ENCODE measurements around the gene RAB3IL1.
"Not testable (repeated sequence)": the region's sequence is repeated elsewhere in the genome, so short reads cannot be mapped to it uniquely, and the experiment has no call there.

RAB3IL1 gene

GRCh38 chr11:61917334-61918109 lies at the start of gene RAB3IL1:
Gene RAB3IL1 (minus strand): TSS chr11:61917566. CDS start chr11:61917367, 199 bp downstream.
- peak within 1 kb of the TSS; percentile 9 to 38 for H3K4me3 ChIP-seq (ENCODE audit: low read depth in 1 of 2, low read length in 2 of 2)
- no peaks in the 10 kb centered on the region for H3K9me3 ChIP-seq (ENCODE audit: low read length)
- H3K27ac ChIP-seq (ENCODE audit: low read depth, low read length), result peak within 1 kb of the TSS; percentile 20
- peaks cover 0 to 11% of the 10 kb centered on the region in 2 donors for H3K27me3 ChIP-seq (ENCODE audit: control insufficient read depth in 1 of 2, insufficient read depth in 2 of 2, low read length in 2 of 2)
- H3K9ac ChIP-seq (ENCODE audit: low read length), result peak within 1 kb of the TSS; percentile 15
- peaks cover 32% of the 10 kb centered on the region for H3K4me1 ChIP-seq (ENCODE audit: insufficient read depth, low read length)
- no peaks in the 10 kb centered on the region for H3K36me3 ChIP-seq (ENCODE audit: insufficient read depth, low read length)

GRCh38 chr11:61966734-61967115 lies 49.4 kb upstream of the RAB3IL1 start:
- H3K4me3 ChIP-seq (ENCODE audit: low read depth in 1 of 2, low read length in 2 of 2), result peak overlapping the region; percentile 98 to 100
- H3K9ac ChIP-seq (ENCODE audit: low read length), result peak overlapping the region; percentile 99
- H3K27me3 ChIP-seq (ENCODE audit: control insufficient read depth in 1 of 2, insufficient read depth in 2 of 2, low read length in 2 of 2), result no peaks in the 10 kb centered on the region
- peaks cover 71% of the 10 kb centered on the region for H3K4me1 ChIP-seq (ENCODE audit: insufficient read depth, low read length)
- peak overlapping the region; percentile 100 for H3K27ac ChIP-seq (ENCODE audit: low read depth, low read length)
- no peaks in the 10 kb centered on the region for H3K9me3 ChIP-seq (ENCODE audit: low read length)
- peaks cover 40% of the 10 kb centered on the region for H3K36me3 ChIP-seq (ENCODE audit: insufficient read depth, low read length)

- Histone ChIP-seq H3K36me3 (ENCODE audit: insufficient read depth, low read length) (peaks cover 45% of the 10 kb centered on the region), H3K4me1 (ENCODE audit: insufficient read depth, low read length) (peaks cover 58% of the 10 kb centered on the region), H3K9ac (ENCODE audit: low read length) (peak overlapping the region; percentile 99), H3K4me3 (ENCODE audit: low read depth in 1 of 2, low read length in 2 of 2) (peak overlapping the region in 1 of 2 donors; percentile 100), H3K27ac (ENCODE audit: low read depth, low read length) (peak overlapping the region; percentile 24)
- H3K9me3 ChIP-seq (ENCODE audit: low read length); H3K27me3 ChIP-seq (ENCODE audit: control insufficient read depth in 1 of 2, insufficient read depth in 2 of 2, low read length in 2 of 2): not testable (repeated sequence)
Measured at GRCh38 chr11:61964666-61965271, 47.4 kb upstream of the RAB3IL1 start.

- Histone ChIP-seq H3K9ac (ENCODE audit: low read length) (no peak overlapping the region), H3K36me3 (ENCODE audit: insufficient read depth, low read length) (peaks cover 45% of the 10 kb centered on the region), H3K27me3 (ENCODE audit: control insufficient read depth in 1 of 2, insufficient read depth in 2 of 2, low read length in 2 of 2) (no peaks in the 10 kb centered on the region), H3K4me1 (ENCODE audit: insufficient read depth, low read length) (peaks cover 52% of the 10 kb centered on the region), H3K27ac (ENCODE audit: low read depth, low read length) (peak overlapping the region; percentile 12), H3K4me3 (ENCODE audit: low read depth in 1 of 2, low read length in 2 of 2) (peak overlapping the region in 1 of 2 donors; percentile 17), H3K9me3 (ENCODE audit: low read length) (no peaks in the 10 kb centered on the region)
Measured at GRCh38 chr11:61964058-61964665, 46.8 kb upstream of the RAB3IL1 start.

- H3K9ac ChIP-seq (ENCODE audit: low read length), result no peak overlapping the region
- no peaks in the 10 kb centered on the region for H3K9me3 ChIP-seq (ENCODE audit: low read length)
- H3K27me3 ChIP-seq (ENCODE audit: control insufficient read depth in 1 of 2, insufficient read depth in 2 of 2, low read length in 2 of 2), result no peaks in the 10 kb centered on the region
- peaks cover 45% of the 10 kb centered on the region for H3K4me1 ChIP-seq (ENCODE audit: insufficient read depth, low read length)
- H3K36me3 ChIP-seq (ENCODE audit: insufficient read depth, low read length), result peaks cover 45% of the 10 kb centered on the region
- peak overlapping the region; percentile 42 for H3K27ac ChIP-seq (ENCODE audit: low read depth, low read length)
- H3K4me3 ChIP-seq (ENCODE audit: low read depth in 1 of 2, low read length in 2 of 2), result peak overlapping the region in 1 of 2 donors; percentile 17
Measured at GRCh38 chr11:61963282-61964057, 46.1 kb upstream of the RAB3IL1 start.

GRCh38 chr11:61963016-61963281 lies 45.6 kb upstream of the RAB3IL1 start:
- Histone ChIP-seq H3K27me3 (ENCODE audit: control insufficient read depth in 1 of 2, insufficient read depth in 2 of 2, low read length in 2 of 2) (no peaks in the 10 kb centered on the region), H3K4me1 (ENCODE audit: insufficient read depth, low read length) (peaks cover 40% of the 10 kb centered on the region), H3K9ac (ENCODE audit: low read length) (no peak overlapping the region), H3K36me3 (ENCODE audit: insufficient read depth, low read length) (peaks cover 45% of the 10 kb centered on the region), H3K9me3 (ENCODE audit: low read length) (no peaks in the 10 kb centered on the region), H3K4me3 (ENCODE audit: low read depth in 1 of 2, low read length in 2 of 2) (no peak overlapping the region), H3K27ac (ENCODE audit: low read depth, low read length) (peak overlapping the region; percentile 42)

GRCh38 chr11:61962213-61963015 lies 45.0 kb upstream of the RAB3IL1 start:
- peaks cover 40% of the 10 kb centered on the region for H3K4me1 ChIP-seq (ENCODE audit: insufficient read depth, low read length)
- H3K36me3 ChIP-seq (ENCODE audit: insufficient read depth, low read length), result peaks cover 45% of the 10 kb centered on the region
- H3K4me3 ChIP-seq (ENCODE audit: low read depth in 1 of 2, low read length in 2 of 2), result no peak overlapping the region
- no peaks in the 10 kb centered on the region for H3K9me3 ChIP-seq (ENCODE audit: low read length)
- no peaks in the 10 kb centered on the region for H3K27me3 ChIP-seq (ENCODE audit: control insufficient read depth in 1 of 2, insufficient read depth in 2 of 2, low read length in 2 of 2)
- H3K9ac ChIP-seq (ENCODE audit: low read length), result no peak overlapping the region
- peak overlapping the region; percentile 56 for H3K27ac ChIP-seq (ENCODE audit: low read depth, low read length)

GRCh38 chr11:61961570-61962212 lies 44.3 kb upstream of the RAB3IL1 start:
- peak overlapping the region; percentile 56 for H3K27ac ChIP-seq (ENCODE audit: low read depth, low read length)
- no peak overlapping the region for H3K4me3 ChIP-seq (ENCODE audit: low read depth in 1 of 2, low read length in 2 of 2)
- H3K9ac ChIP-seq (ENCODE audit: low read length), result no peak overlapping the region
- no peaks in the 10 kb centered on the region for H3K9me3 ChIP-seq (ENCODE audit: low read length)
- H3K36me3 ChIP-seq (ENCODE audit: insufficient read depth, low read length), result peaks cover 50% of the 10 kb centered on the region
- H3K4me1 ChIP-seq (ENCODE audit: insufficient read depth, low read length), result peaks cover 40% of the 10 kb centered on the region
- no peaks in the 10 kb centered on the region for H3K27me3 ChIP-seq (ENCODE audit: control insufficient read depth in 1 of 2, insufficient read depth in 2 of 2, low read length in 2 of 2)

- Histone ChIP-seq H3K27me3 (ENCODE audit: control insufficient read depth in 1 of 2, insufficient read depth in 2 of 2, low read length in 2 of 2) (no peaks in the 10 kb centered on the region), H3K4me1 (ENCODE audit: insufficient read depth, low read length) (peaks cover 43% of the 10 kb centered on the region), H3K9me3 (ENCODE audit: low read length) (no peaks in the 10 kb centered on the region), H3K36me3 (ENCODE audit: insufficient read depth, low read length) (peaks cover 48% of the 10 kb centered on the region), H3K4me3 (ENCODE audit: low read depth in 1 of 2, low read length in 2 of 2) (no peak overlapping the region), H3K9ac (ENCODE audit: low read length) (no peak overlapping the region), H3K27ac (ENCODE audit: low read depth, low read length) (peak overlapping the region; percentile 10)
Measured at GRCh38 chr11:61960532-61960931, 43.2 kb upstream of the RAB3IL1 start.

- Histone ChIP-seq H3K4me3 (ENCODE audit: low read depth in 1 of 2, low read length in 2 of 2) (no peak overlapping the region), H3K27ac (ENCODE audit: low read depth, low read length) (no peak overlapping the region), H3K9ac (ENCODE audit: low read length) (no peak overlapping the region), H3K36me3 (ENCODE audit: insufficient read depth, low read length) (peaks cover 39% of the 10 kb centered on the region), H3K9me3 (ENCODE audit: low read length) (no peaks in the 10 kb centered on the region), H3K27me3 (ENCODE audit: control insufficient read depth in 1 of 2, insufficient read depth in 2 of 2, low read length in 2 of 2) (no peaks in the 10 kb centered on the region), H3K4me1 (ENCODE audit: insufficient read depth, low read length) (peaks cover 36% of the 10 kb centered on the region)
Measured at GRCh38 chr11:61959678-61960077, 42.3 kb upstream of the RAB3IL1 start.
